GM12878 (cell line): Measurements from ENCODE around the gene RNLS. TPM values are rescaled to one million over a fixed set of nuclear protein-coding genes. Genes with fewer than 3 reads are reported as not detected.

ENCODE experiments used
- ATAC-seq: fragments of 200-7000 bp; cut with Tn5 transposase; 3 replicates; pipeline ENCODE4 v1.9.1; 2020; ENCODE audit warnings: mild to moderate bottlenecking, moderate library complexity
- BruUV-seq: library from RNA; stranded (reverse); fragments of 400-500 nt; replicated peaks from 2 replicates; lab custom pipeline; 2021; lab: Mats Ljungman, UMichigan
- CTCF ChIA-PET: fragments of 300-600 bp; sonication (Branson Sonifier 250); formaldehyde crosslinking; extraction: SDS; loops from one replicate; lab custom pipeline; 2021; ENCODE audit warnings: inconsistent platforms; lab: Yijun Ruan, JAX
- POLR2A ChIA-PET: fragments of 350-600 bp; formaldehyde crosslinking; extraction: SDS; loops from one replicate; lab custom pipeline; 2021; ENCODE audit warnings: inconsistent platforms; lab: Charles Lee
- RAD21 ChIA-PET: fragments of 300-600 bp; sonication (Branson Sonifier 250); formaldehyde crosslinking; loops from one replicate; lab custom pipeline; 2023; ENCODE audit warnings: antibody characterized with exemption; ENCODE audit not compliant: unreplicated experiment; lab: Charles Lee
- SMC1A ChIA-PET: fragments of 300-600 bp; sonication (Branson Sonifier 250); formaldehyde crosslinking; loops from one replicate; lab custom pipeline; 2023; ENCODE audit not compliant: unreplicated experiment, uncharacterized antibody; lab: Charles Lee
- DNase-seq: peaks from one replicate; pipeline ENCODE4 v3.0.0-alpha.2; 2011; ENCODE audit warnings: low read depth, low spot score
- FAIRE-seq: peaks from 3 replicates; lab custom pipeline; 2011; peaks lifted over from hg19 to GRCh38; lab: Jason Lieb, UNC
- H2AFZ ChIP-seq: 2 replicates; pipeline ENCODE4 v1.6.0; 2011; ENCODE audit warnings: low read depth, low read length, control low read depth; ENCODE audit not compliant: control insufficient read depth
- H3K27ac ChIP-seq: 2 replicates; pipeline ENCODE4 v1.5.1; 2011; ENCODE audit warnings: control low read depth; ENCODE audit not compliant: control insufficient read depth, insufficient read depth
- H3K27me3 ChIP-seq, 2 experiments: replicated peaks in 1 of 2; 2 replicates each; pipeline versions ENCODE4 v1.6.0 to v1.6.1; 2011; ENCODE audit warnings: low read length in 1 of 2; ENCODE audit not compliant: control insufficient read depth in 2 of 2, insufficient read depth in 2 of 2
- H3K36me3 ChIP-seq, 2 experiments: 2 replicates each; pipeline ENCODE4 v1.5.1; 2011; ENCODE audit warnings: low read length in 1 of 2; ENCODE audit not compliant: control insufficient read depth in 2 of 2, insufficient read depth in 2 of 2
- H3K4me1 ChIP-seq: 2 replicates; pipeline ENCODE4 v1.6.1; 2011; ENCODE audit warnings: mild to moderate bottlenecking, low read length, moderate library complexity, mixed read lengths; ENCODE audit not compliant: control insufficient read depth, insufficient read depth
- H3K4me2 ChIP-seq: 2 replicates; pipeline ENCODE4 v1.6.0; 2011; ENCODE audit warnings: control low read depth; ENCODE audit not compliant: control insufficient read depth, insufficient read depth
- H3K4me3 ChIP-seq: fragments of 200-600 bp; sonication (generic); 2 replicates; pipeline ENCODE4 v1.5.1; 2016
- H3K79me2 ChIP-seq: 2 replicates; pipeline ENCODE4 v1.6.0; 2011; ENCODE audit warnings: low read length; ENCODE audit not compliant: control insufficient read depth, insufficient read depth
- H3K9ac ChIP-seq: 2 replicates; pipeline ENCODE4 v1.8.0; 2011; ENCODE audit warnings: low read length, control low read depth, mixed read lengths; ENCODE audit not compliant: control insufficient read depth, insufficient read depth
- H3K9me3 ChIP-seq: replicated peaks from 3 replicates; pipeline ENCODE4 v1.5.1; 2011; ENCODE audit warnings: mild to moderate bottlenecking, low read length; ENCODE audit not compliant: control insufficient read depth, insufficient read depth
- H4K20me1 ChIP-seq: 2 replicates; pipeline ENCODE4 v1.6.0; 2011; ENCODE audit not compliant: control insufficient read depth, insufficient read depth
- BHLHE40 ChIP-seq, 2 experiments: fragments of 450-650 bp in 1 of 2; IDR thresholded peaks; 2 replicates each; pipeline ENCODE4 v1.6.1; 2011 to 2017; ENCODE audit warnings: low read depth in 2 of 2, borderline replicate concordance in 1 of 2, improper control_type of control experiment in 1 of 2, low read length in 1 of 2, mild to moderate bottlenecking in 1 of 2
- GABPA ChIP-seq: IDR thresholded peaks from 2 replicates; pipeline ENCODE4 v1.6.1; 2014; ENCODE audit warnings: antibody characterized with exemption, low read depth, mild to moderate bottlenecking, inconsistent platforms
- KDM1A ChIP-seq: fragments of 200-600 bp; sonication (generic); IDR thresholded peaks from 2 replicates; pipeline ENCODE4 v1.6.1; 2016; ENCODE audit warnings: borderline replicate concordance
- NR2C2 ChIP-seq: IDR thresholded peaks from 2 replicates; pipeline ENCODE4 v1.6.1; 2011; ENCODE audit warnings: borderline replicate concordance, low read depth; ENCODE audit not compliant: control insufficient read depth, insufficient read length
- POLR2AphosphoS5 ChIP-seq: IDR thresholded peaks from 2 replicates; pipeline ENCODE4 v1.6.1; 2011; ENCODE audit warnings: mild to moderate bottlenecking, low read length, inconsistent platforms
- STAT1 ChIP-seq: fragments of 450-650 bp; conservative IDR thresholded peaks from 2 replicates; pipeline ENCODE4 v1.6.1; 2014; ENCODE audit warnings: antibody characterized with exemption, mild to moderate bottlenecking
- WGBS: methylation state at CpG from one replicate; pipeline ENCODE4 v1.1.6; 2016; ENCODE audit warnings: low lambda C conversion rate; ENCODE audit not compliant: insufficient replicate concordance, insufficient coverage; ENCODE audit errors: missing lambda C conversion rate; 5-methylcytosine and 5-hydroxymethylcytosine counted together
- in situ Hi-C: fragments of 300-500 bp; cut with MboI; formaldehyde crosslinking; loops from 9 replicates; pipeline ENCODE4 v1.14.3; 2018; ENCODE audit warnings: mixed read lengths
- intact Hi-C: fragments of 100-400 bp; cut with micrococcal nuclease; formaldehyde crosslinking; loops from one replicate; pipeline ENCODE4 v1.14.2; 2022; ENCODE audit not compliant: unreplicated experiment
- polyA plus RNA-seq, 11 experiments: library from polyadenylated mRNA; depleted of rRNA in 4 of 11; unstranded in 6 of 11; stranded (reverse) in 5 of 11; fragments of >200 nt; fragmentation: Nextera tagmentation in 4 of 11; fragmentation: Illumina TruSeq in 1 of 11; extraction: Ambion mirVana in 4 of 11; extraction: Trizol in 1 of 11; gene quantifications; 1 replicate in 1 of 11; 2 replicates in 10 of 11; pipeline versions ENCODE4 v1.2.1 to v1.2.3, GENCODE V29; 2011 to 2016; ENCODE audit warnings: inconsistent platforms in 2 of 11, missing spikeins in 2 of 11, low read depth in 1 of 11
- total RNA-seq, 4 experiments: library from RNA; depleted of rRNA in 3 of 4; stranded (reverse); fragments of >200 nt in 3 of 4; fragmentation: Illumina TruSeq in 1 of 4; extraction: Trizol in 1 of 4; gene quantifications; 2 replicates each; pipeline versions ENCODE4 v1.2.1 to v1.2.3, GENCODE V29; 2013 to 2021
- TF ChIP-seq, protein P1 (sequence below): fragments of 450-650 bp; IDR thresholded peaks from 2 replicates; pipeline ENCODE4 v1.6.1; 2017; ENCODE audit warnings: antibody characterized with exemption, mild to moderate bottlenecking, moderate library complexity
- TF ChIP-seq, protein P2 (sequence below): fragments of 150-350 bp; IDR thresholded peaks from 2 replicates; pipeline ENCODE4 v1.6.1; 2014; ENCODE audit warnings: mild to moderate bottlenecking, low read depth, low read length

Gene RNLS
- total and polyA plus RNA-seq, 10 of the 15 experiments (the other 5 are each of a cell fraction or from before 2014, with no cell fraction given), result 3.4 to 6.7 (median 4.6) TPM

DNA sequence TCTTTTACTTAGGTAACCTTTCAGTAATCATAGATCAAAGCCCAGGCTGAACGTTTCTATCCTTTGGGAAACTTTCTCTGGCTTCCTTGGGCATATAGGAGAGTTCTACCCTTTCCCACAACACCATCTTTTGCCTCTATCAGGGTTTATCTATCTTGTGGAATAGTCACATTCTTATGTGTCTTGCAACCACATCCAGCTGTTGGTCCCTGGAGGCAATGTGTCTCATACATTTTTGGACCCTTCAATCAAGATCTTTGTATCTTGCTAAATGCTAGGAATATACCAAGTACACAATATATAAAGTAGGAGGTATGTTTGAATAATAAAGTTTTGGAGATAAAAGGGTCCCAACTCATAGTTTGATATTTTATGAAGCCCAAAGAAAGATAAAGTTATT, 121.7 kb downstream of the RNLS start:
- in situ Hi-C loops, result no loop called here
- WGBS, result 0% methylated on average over 1 of the region's 1 CpG
- no TSS peak for BruUV-seq
- TF ChIP-seq NR2C2 (no peak), POLR2AphosphoS5 (no peak), STAT1 (no peak), BHLHE40 (IDR thresholded peaks at IDR 0.05; ENCODE audit: borderline replicate concordance in 1 of 2, low read depth in 2 of 2, low read length in 1 of 2) (no peak), GABPA (no peak), KDM1A (no peak)
- TF ChIP-seq, protein P1, sequence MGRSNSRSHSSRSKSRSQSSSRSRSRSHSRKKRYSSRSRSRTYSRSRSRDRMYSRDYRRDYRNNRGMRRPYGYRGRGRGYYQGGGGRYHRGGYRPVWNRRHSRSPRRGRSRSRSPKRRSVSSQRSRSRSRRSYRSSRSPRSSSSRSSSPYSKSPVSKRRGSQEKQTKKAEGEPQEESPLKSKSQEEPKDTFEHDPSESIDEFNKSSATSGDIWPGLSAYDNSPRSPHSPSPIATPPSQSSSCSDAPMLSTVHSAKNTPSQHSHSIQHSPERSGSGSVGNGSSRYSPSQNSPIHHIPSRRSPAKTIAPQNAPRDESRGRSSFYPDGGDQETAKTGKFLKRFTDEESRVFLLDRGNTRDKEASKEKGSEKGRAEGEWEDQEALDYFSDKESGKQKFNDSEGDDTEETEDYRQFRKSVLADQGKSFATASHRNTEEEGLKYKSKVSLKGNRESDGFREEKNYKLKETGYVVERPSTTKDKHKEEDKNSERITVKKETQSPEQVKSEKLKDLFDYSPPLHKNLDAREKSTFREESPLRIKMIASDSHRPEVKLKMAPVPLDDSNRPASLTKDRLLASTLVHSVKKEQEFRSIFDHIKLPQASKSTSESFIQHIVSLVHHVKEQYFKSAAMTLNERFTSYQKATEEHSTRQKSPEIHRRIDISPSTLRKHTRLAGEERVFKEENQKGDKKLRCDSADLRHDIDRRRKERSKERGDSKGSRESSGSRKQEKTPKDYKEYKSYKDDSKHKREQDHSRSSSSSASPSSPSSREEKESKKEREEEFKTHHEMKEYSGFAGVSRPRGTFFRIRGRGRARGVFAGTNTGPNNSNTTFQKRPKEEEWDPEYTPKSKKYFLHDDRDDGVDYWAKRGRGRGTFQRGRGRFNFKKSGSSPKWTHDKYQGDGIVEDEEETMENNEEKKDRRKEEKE, result no peak
- TF ChIP-seq, protein P2, sequence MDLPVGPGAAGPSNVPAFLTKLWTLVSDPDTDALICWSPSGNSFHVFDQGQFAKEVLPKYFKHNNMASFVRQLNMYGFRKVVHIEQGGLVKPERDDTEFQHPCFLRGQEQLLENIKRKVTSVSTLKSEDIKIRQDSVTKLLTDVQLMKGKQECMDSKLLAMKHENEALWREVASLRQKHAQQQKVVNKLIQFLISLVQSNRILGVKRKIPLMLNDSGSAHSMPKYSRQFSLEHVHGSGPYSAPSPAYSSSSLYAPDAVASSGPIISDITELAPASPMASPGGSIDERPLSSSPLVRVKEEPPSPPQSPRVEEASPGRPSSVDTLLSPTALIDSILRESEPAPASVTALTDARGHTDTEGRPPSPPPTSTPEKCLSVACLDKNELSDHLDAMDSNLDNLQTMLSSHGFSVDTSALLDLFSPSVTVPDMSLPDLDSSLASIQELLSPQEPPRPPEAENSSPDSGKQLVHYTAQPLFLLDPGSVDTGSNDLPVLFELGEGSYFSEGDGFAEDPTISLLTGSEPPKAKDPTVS, result no peak
- TF ChIP-seq, all 136 proteins: peak for 0
- FAIRE-seq (no peak), DNase-seq (no peak), ATAC-seq (no peak)
- ChIA-PET SMC1A (interaction anchor here (3.0 kb wide), 1 partner anchor 17 kb away, joined by 7 read pairs; no protein-coding TSS in a partner anchor), RAD21 (no interaction called here), CTCF (no interaction called here), POLR2A (no interaction called here)
- Histone ChIP-seq H3K4me3 (no peak overlapping the region), H3K9ac (no peak overlapping the region), H3K36me3 (no peaks in the 10 kb centered on the region), H3K27ac (no peak overlapping the region), H3K27me3 (no peaks in the 10 kb centered on the region), H3K4me1 (no peaks in the 10 kb centered on the region), H3K9me3 (no peaks in the 10 kb centered on the region), H3K79me2 (no peaks in the 10 kb centered on the region), H2AFZ (no peak overlapping the region), H3K4me2 (no peak overlapping the region), H4K20me1 (no peaks in the 10 kb centered on the region)
- intact Hi-C loops, result no loop called here
